NCI-H146 treated with DMSO at 0.1 percent for 48 hours (cell line): Measurements from ENCODE around the gene MSANTD3.
"Not testable (repeated sequence)": the region's sequence is repeated elsewhere in the genome, so short reads cannot be mapped to it uniquely, and the experiment has no call there.

Source experiments
- DNase-seq: peaks from one replicate; lab custom pipeline; 2025; ENCODE audit not compliant: unreplicated experiment; lab: John Stamatoyannopoulos, UW

The MSANTD3 gene

GRCh38 chr9:100426530-100427365, at the start of gene MSANTD3:
Gene MSANTD3 (plus strand): TSS chr9:100427143. CDS start chr9:100441939, 14,796 bp downstream.
- DNase-seq, result no peak

- DNase-seq, result no peak
These were observed 47.1 kb upstream of the MSANTD3 start for GRCh38 chr9:100379862-100380261.

GRCh38 chr9:100392989-100393388, 34.0 kb upstream of the MSANTD3 start:
- not testable (repeated sequence) for DNase-seq

GRCh38 chr9:100394032-100394695, 32.8 kb upstream of the MSANTD3 start:
- no peak for DNase-seq

GRCh38 chr9:100394816-100395215, 32.1 kb upstream of the MSANTD3 start:
- DNase-seq, result no peak

- DNase-seq, result no peak
These were observed 30.2 kb upstream of the MSANTD3 start for GRCh38 chr9:100396769-100397168.

GRCh38 chr9:100397529-100398266, 29.2 kb upstream of the MSANTD3 start:
- no peak for DNase-seq

- DNase-seq, result no peak
These were observed 25.9 kb upstream of the MSANTD3 start for GRCh38 chr9:100401042-100401441.

- DNase-seq, result no peak
These were observed 20.0 kb upstream of the MSANTD3 start for GRCh38 chr9:100406962-100407361.

- no peak for DNase-seq
These were observed 18.3 kb upstream of the MSANTD3 start for GRCh38 chr9:100408546-100409175.

- no peak for DNase-seq
These were observed 17.8 kb upstream of the MSANTD3 start for GRCh38 chr9:100409176-100409556.

- peak; percentile 90 for DNase-seq
These were observed 15.3 kb upstream of the MSANTD3 start for GRCh38 chr9:100411472-100412283.

GRCh38 chr9:100413839-100414420, 13.0 kb upstream of the MSANTD3 start:
- no peak for DNase-seq

GRCh38 chr9:100417815-100418214, 9.1 kb upstream of the MSANTD3 start:
- no peak for DNase-seq

- DNase-seq, result peak; percentile 14
These were observed 7.8 kb upstream of the MSANTD3 start for GRCh38 chr9:100419166-100419565.

GRCh38 chr9:100421116-100421515, 5.8 kb upstream of the MSANTD3 start:
- not testable (repeated sequence) for DNase-seq

GRCh38 chr9:100425758-100426157, 1.2 kb upstream of the MSANTD3 start:
- DNase-seq, result no peak

GRCh38 chr9:100426189-100426529, 784 bp upstream of the MSANTD3 start:
- no peak for DNase-seq

GRCh38 chr9:100427366-100428263, 672 bp downstream of the MSANTD3 start:
- DNase-seq, result no peak
